HEK293T (cell line): ENCODE results near the gene RET.

Experiments
- FOXA1 ChIP-seq: fragments of 450-650 bp; IDR thresholded peaks from 2 replicates; pipeline ENCODE4 v1.6.1; 2016; ENCODE audit warnings: mild to moderate bottlenecking
- FOXK2 ChIP-seq: fragments of 450-650 bp; IDR thresholded peaks from 2 replicates; pipeline ENCODE4 v1.6.1; 2016; ENCODE audit warnings: mild to moderate bottlenecking
- FOXM1 ChIP-seq: fragments of 450-650 bp; IDR thresholded peaks from 2 replicates; pipeline ENCODE4 v1.6.1; 2017; ENCODE audit warnings: mild to moderate bottlenecking, borderline replicate concordance
- LEF1 ChIP-seq: fragments of 450-650 bp; IDR thresholded peaks from 2 replicates; pipeline ENCODE4 v1.6.1; 2017; ENCODE audit warnings: mild to moderate bottlenecking, borderline replicate concordance
- SP1 ChIP-seq: fragments of 450-650 bp; IDR thresholded peaks from 2 replicates; pipeline ENCODE4 v1.6.1; 2017
- SUZ12 ChIP-seq: fragments of 450-650 bp; IDR thresholded peaks from 2 replicates; pipeline ENCODE4 v1.6.1; 2016; ENCODE audit warnings: mild to moderate bottlenecking
- TF ChIP-seq, protein P1 (sequence below): fragments of 450-650 bp; IDR thresholded peaks from 2 replicates; pipeline ENCODE4 v1.6.1; 2016

GRCh38 chr10:43053825-43054224, 23.0 kb upstream of the RET start:
- TF ChIP-seq FOXK2: no peak
- no peak for TF ChIP-seq SUZ12
- TF ChIP-seq LEF1: no peak
- no peak for TF ChIP-seq SP1
- TF ChIP-seq FOXM1: no peak
- TF ChIP-seq, protein P1, sequence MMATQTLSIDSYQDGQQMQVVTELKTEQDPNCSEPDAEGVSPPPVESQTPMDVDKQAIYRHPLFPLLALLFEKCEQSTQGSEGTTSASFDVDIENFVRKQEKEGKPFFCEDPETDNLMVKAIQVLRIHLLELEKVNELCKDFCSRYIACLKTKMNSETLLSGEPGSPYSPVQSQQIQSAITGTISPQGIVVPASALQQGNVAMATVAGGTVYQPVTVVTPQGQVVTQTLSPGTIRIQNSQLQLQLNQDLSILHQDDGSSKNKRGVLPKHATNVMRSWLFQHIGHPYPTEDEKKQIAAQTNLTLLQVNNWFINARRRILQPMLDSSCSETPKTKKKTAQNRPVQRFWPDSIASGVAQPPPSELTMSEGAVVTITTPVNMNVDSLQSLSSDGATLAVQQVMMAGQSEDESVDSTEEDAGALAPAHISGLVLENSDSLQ: no peak
- TF ChIP-seq FOXA1: no peak
